VCaP (cell line): Measurements from ENCODE around the gene GSTA4.

Experiments
- H3K27ac ChIP-seq: fragments of 450-650 bp; 2 replicates; pipeline ENCODE4 v1.5.1; 2017
- CTCF ChIP-seq: fragments of 450-650 bp; conservative IDR thresholded peaks from 2 replicates; pipeline ENCODE4 v1.5.1; 2017; ENCODE audit warnings: mild to moderate bottlenecking, moderate library complexity

GSTA4 gene, protein sequence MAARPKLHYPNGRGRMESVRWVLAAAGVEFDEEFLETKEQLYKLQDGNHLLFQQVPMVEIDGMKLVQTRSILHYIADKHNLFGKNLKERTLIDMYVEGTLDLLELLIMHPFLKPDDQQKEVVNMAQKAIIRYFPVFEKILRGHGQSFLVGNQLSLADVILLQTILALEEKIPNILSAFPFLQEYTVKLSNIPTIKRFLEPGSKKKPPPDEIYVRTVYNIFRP

GRCh38 chr6:52995089-52995912 is at the start of gene GSTA4:
TSS of gene GSTA4 (minus strand) at chr6:52995284. CDS start at chr6:52994243, 1,041 bp downstream.
- H3K27ac ChIP-seq, result peak within 1 kb of the TSS; percentile 97
- peak; percentile 86 for TF ChIP-seq CTCF

DNA sequence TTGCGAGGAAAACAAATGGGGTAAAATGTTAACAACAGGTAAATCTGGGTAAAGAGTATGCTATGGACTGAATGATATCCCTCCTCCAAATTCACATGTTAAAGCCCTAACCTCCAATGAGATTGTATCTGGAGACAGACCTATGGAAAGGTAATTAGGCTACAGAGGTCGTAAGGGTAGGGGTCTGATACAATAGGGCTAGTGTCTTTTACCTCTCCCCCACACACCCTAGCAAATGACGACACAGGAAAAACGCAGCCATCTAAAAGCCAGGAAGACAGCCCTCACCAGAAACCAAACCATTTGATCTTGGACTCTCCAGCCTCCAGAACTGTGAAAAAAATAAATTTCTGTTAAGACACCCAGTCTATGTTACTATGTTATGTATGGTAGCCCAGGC is 49.5 kb upstream of the GSTA4 start:
- H3K27ac ChIP-seq, result no peak overlapping the region
- no peak for TF ChIP-seq CTCF

DNA sequence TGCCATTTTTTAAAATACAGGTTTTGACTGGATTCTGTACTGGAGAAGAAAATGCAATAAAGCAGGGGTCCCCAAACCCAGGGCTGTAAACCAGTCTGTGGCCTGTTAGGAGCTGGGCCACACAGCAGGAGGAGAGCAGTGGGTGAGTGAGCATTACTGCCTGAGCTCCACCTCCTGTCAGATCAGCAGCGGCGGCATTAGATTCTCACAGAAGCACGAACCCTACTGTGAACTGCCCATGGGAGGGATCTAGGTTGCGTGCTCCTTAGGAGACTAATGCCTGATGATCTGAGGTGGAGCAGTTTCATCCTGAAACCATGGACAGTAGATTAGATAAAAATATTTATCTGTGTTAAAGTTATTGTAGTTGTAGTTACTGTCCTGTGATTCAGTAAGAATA is 49.0 kb upstream of the GSTA4 start:
- H3K27ac ChIP-seq, result no peak overlapping the region
- no peak for TF ChIP-seq CTCF

- no peak overlapping the region for H3K27ac ChIP-seq
- TF ChIP-seq CTCF, result no peak
Measured at GRCh38 chr6:53043581-53043980, 48.5 kb upstream of the GSTA4 start.

DNA sequence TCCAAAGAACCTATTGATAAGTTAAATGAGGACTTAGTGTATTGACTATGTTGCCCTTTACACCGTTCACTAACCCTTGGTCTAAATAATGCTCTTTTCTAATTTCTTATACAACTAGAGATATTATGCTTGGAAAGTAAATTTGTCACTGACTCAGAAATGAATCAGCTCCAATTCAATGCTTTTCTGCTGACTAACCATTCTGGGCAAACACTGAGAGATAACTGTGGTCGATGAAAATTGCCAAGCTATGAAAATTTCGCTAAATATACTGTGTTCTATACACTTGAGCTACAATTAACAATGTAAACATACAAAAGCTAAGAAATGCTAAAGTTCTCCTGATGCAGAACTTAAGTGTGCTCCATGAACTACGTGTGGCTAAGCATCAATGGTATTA is 47.0 kb upstream of the GSTA4 start:
- TF ChIP-seq CTCF, result no peak
- no peak overlapping the region for H3K27ac ChIP-seq

GRCh38 chr6:53041356-53041755 is 46.3 kb upstream of the GSTA4 start:
- H3K27ac ChIP-seq, result no peak overlapping the region
- no peak for TF ChIP-seq CTCF

DNA sequence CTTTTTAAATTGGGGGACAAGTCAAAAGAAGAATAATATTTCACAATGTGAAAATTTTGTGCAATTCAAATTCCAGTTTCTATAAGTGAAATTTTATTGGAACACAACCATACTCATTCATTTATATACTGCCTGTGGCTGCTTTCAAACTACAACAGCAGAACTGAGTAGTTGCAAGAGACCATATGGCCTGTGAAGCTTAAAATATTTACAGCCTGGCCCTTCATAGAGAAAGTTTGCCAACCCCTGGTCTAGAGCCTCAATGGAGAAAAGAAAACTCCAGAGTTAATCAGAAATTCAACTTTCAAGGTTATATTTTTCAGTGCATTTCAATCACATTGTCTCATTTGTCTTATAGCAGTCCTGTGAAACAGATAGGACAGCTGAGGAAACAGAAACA is 43.5 kb upstream of the GSTA4 start:
- no peak for TF ChIP-seq CTCF
- H3K27ac ChIP-seq, result no peak overlapping the region
